SW480 (cell line): ENCODE data around the gene ARSK.

Source experiments
- DNase-seq: peaks from one replicate; pipeline ENCODE4 v3.0.0-alpha.2; 2016; ENCODE audit warnings: low spot score

The ARSK gene

GRCh38 chr5:95554647-95555548, at the start of gene ARSK, which contains the start of gene SKIC3:
Gene ARSK (plus strand): TSS chr5:95555101. CDS start chr5:95555279, 178 bp downstream.
Gene SKIC3 (minus strand): TSS chr5:95554977. CDS start chr5:95547150, 7,827 bp downstream.
- DNase-seq = peak; percentile 99

GRCh38 chr5:95508550-95508949, 46.4 kb upstream of the ARSK start:
- DNase-seq = no peak

- no peak for DNase-seq
Measured at GRCh38 chr5:95511606-95512005, 43.3 kb upstream of the ARSK start.

- DNase-seq = no peak
Measured at GRCh38 chr5:95518417-95518816, 36.5 kb upstream of the ARSK start.

GRCh38 chr5:95519151-95519550, 35.8 kb upstream of the ARSK start:
- DNase-seq = no peak

- no peak for DNase-seq
Measured at GRCh38 chr5:95519681-95520080, 35.2 kb upstream of the ARSK start.

GRCh38 chr5:95520206-95520605, 34.7 kb upstream of the ARSK start:
- no peak for DNase-seq

GRCh38 chr5:95524423-95524822, 30.5 kb upstream of the ARSK start:
- DNase-seq = no peak

GRCh38 chr5:95526871-95527270, 28.0 kb upstream of the ARSK start:
- DNase-seq = no peak

- no peak for DNase-seq
Measured at GRCh38 chr5:95528565-95528964, 26.3 kb upstream of the ARSK start.

GRCh38 chr5:95530416-95530815, 24.5 kb upstream of the ARSK start:
- no peak for DNase-seq

GRCh38 chr5:95531491-95531890, 23.4 kb upstream of the ARSK start:
- DNase-seq = no peak

GRCh38 chr5:95532415-95532814, 22.5 kb upstream of the ARSK start:
- no peak for DNase-seq

- DNase-seq = no peak
Measured at GRCh38 chr5:95533106-95533505, 21.8 kb upstream of the ARSK start.

- no peak for DNase-seq
Measured at GRCh38 chr5:95533761-95534160, 21.1 kb upstream of the ARSK start.

GRCh38 chr5:95537501-95537900, 17.4 kb upstream of the ARSK start:
- DNase-seq = no peak

GRCh38 chr5:95543017-95543705, 11.7 kb upstream of the ARSK start:
- DNase-seq = no peak

GRCh38 chr5:95549030-95549429, 5.9 kb upstream of the ARSK start:
- DNase-seq = no peak

GRCh38 chr5:95554331-95554646, 612 bp upstream of the ARSK start:
- DNase-seq = no peak

- peak; percentile 5 for DNase-seq
Measured at GRCh38 chr5:95555553-95555952, 652 bp downstream of the ARSK start.

- no peak for DNase-seq
Measured at GRCh38 chr5:95557841-95558240, 2.9 kb downstream of the ARSK start.

- DNase-seq = no peak
Measured at GRCh38 chr5:95562282-95562681, 7.4 kb downstream of the ARSK start.

- no peak for DNase-seq
Measured at GRCh38 chr5:95563367-95563766, 8.5 kb downstream of the ARSK start.
